GM21423 (cell line): ENCODE measurements around the gene CTBP2.

Source experiments
- ATAC-seq: cut with Tn5 transposase; IDR thresholded peaks from one replicate; pipeline ENCODE4 v1.9.1; 2021; ENCODE audit warnings: mild to moderate bottlenecking, moderate library complexity; ENCODE audit not compliant: unreplicated experiment

The CTBP2 gene

DNA sequence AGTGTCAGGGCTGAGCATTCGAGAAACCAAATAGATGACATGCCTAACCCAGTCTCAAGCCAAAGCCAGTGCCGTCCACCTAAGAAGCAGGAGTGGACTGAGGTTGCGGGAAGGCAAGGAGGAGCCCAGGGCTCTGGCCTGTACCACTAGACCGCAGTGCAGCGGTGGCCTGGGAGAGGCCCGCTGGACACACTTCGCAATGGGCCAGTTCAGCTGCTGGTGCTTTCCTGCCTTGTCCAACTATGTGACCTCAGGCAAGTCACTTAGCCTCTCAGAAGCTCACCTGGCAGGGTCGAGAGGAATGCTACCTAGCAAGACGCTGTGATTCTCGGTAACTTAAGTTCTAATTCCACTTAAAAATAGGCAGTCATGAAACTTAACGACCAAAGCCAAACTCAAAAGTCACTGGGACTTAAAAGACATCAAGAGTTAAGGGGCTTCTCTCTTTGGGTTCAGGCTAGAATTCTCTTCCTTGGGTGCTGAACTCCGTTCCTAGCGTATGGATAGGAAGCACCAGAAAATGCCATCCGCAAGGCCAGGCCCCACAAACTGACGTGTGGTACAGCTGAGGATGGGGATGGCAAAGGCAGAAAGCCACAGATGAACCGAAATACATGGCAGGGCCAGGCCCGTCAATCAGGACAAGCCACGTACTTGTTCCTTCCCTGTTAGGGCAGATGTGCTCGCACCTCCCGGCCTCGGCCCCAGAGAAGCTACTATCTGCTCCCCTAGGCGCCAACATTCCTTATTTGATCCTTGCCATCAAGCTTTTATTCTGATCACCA is 34.2 kb downstream of the CTBP2 start:
- no peak for ATAC-seq

DNA sequence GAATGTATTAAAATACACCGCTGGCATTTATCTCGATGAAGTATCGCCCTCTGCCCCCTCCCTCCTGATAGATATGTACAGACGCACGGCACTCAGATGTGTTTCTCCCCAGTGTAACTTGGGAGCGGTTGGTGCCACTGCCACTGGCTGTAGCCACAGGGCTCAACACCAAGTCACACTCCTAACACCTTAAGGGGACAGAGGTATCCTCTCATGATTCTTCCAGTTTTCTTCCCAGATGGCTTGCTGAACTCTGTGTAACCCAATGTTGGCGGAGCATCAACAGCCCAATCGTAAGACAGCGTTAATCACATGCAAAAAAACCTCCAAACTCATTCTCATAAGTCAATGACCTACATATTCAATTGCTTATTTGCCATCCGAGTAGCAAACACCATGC is 35.5 kb downstream of the CTBP2 start:
- ATAC-seq, result no peak

DNA sequence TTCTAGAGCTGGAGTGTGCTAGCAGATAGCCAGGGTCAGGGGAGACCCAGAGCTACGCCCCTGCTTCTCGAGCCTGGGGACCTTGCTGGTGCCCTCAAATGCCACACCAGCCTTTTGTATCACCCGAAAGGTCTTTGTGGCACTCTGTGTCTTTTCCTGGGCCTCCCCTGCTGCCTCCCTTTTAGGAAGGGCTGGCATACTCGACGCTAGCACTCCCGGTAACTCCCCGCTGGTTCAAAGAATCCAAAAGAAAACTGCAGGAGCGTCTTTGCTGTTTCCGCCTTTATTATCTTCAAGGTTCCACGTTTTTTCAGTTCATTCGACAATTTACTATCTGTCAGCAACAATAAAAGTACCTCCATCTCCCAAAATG is 36.3 kb downstream of the CTBP2 start:
- ATAC-seq, result no peak

DNA sequence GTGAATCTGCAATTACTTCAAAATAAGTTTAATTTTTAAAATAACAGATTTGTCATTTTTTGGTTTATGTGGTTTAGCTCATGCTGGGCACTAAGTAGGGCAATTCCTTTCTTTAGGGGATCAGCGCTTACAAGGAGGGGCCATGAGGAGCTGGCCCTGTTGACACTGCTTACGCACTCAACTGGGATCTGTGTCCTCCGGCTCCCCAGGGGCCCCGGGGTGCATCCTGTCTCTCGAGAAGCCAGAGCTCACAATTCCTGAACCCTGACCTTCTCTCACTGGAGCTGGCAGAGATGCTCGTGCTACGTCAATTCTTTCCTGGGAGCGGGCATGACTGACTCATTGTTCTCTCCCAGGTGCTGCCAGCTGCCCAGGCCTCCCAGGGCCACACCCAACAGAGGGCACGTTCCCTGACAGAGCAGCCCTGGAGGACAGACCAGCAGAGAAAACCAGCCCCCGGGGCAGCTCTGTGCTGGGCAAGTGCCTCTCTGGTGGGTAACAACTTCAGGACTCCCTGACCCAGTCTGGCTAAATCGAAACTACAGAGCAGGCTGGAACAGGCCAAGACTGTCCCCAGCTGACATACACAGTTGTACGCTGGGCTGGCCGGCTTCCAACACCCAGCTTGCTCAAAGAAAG is 36.8 kb downstream of the CTBP2 start:
- ATAC-seq, result no peak

DNA sequence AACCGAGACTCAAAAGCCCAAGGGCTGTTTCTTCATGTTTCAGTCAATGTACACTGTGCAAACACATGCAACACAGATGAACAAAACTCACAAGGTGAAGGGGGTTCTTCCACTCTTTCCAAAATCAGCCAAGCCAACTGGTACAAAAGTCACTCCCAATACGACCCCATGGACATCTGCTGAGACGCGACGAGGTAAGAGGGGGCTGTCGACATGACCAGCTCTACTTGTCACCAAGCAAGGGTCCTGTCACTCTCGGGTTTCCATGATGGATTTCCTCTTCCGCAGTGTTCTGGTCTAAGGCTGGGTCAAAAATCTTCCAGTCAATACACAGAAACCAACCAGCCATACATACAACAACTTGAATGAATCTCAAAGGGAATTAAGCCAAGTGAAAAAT is 37.8 kb downstream of the CTBP2 start:
- ATAC-seq, result no peak

DNA sequence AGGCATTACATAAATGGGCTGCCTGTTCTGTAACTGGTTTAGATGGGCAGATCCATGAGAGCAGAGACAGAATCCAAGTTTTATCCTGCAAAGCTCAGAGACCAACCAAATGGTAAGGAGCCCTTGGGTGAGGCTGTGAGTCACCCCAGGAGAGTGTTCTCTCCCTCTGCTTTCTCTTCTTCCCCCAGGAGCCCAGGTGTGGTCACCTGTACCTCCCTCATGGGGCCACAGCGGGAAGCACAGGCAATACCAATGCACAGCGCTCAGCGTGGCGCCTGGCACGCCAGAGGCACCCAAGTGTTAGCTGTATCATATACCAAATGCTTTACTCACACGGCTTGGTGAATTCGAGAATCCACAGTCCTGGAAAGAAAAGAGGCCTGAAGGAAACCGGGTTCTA is 39.4 kb downstream of the CTBP2 start:
- no peak for ATAC-seq

DNA sequence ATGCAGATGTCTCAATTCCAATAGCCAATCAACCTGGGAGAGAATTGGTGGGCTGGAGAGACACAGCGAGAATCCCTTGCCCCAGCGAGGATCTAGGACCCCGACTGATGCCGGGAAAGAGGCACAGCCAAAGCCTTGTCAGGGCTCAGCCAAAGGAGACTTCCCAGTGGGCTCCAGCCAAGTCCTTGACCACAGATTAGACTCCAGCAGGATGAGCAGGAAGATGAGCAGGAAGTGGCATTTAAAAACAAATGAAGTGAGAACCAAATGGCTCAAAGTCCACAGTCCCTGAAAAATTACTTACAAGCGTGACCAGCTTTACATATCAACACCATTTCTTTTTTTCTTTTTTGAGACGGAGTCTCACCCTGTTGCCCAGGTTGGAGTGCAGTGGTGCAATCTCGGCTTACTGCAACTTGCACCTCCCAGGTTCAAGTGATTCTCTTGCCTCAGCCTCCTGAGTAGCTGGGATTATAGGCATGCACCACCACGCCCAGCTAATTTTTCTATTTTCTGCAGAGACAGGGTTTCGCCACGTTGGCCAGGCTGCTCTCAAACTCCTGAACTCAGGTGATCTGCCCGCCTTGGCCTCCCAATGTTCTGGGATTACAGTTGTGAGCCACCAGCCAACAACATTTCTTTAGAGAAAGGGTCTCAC is 40.2 kb downstream of the CTBP2 start:
- no peak for ATAC-seq

DNA sequence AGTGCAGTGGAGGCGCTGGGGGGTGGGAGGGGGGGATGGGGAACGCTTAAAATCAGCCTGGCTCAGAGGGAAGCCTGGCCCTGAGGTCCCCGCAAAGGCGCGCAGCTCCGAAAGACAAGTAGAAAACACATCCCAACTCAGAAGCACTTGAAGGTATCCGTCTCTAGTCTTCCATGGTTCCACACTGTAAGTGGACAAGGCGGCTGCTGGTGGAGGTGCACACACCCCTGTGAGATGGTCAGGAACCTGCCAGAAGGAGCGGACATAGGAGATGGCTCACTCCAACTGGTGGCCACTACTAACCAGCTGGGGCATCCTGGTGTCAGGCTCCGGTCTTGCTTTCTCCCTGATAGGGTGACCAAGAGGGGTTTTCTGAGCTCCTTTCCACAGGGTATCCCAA is 41.7 kb downstream of the CTBP2 start:
- no peak for ATAC-seq

DNA sequence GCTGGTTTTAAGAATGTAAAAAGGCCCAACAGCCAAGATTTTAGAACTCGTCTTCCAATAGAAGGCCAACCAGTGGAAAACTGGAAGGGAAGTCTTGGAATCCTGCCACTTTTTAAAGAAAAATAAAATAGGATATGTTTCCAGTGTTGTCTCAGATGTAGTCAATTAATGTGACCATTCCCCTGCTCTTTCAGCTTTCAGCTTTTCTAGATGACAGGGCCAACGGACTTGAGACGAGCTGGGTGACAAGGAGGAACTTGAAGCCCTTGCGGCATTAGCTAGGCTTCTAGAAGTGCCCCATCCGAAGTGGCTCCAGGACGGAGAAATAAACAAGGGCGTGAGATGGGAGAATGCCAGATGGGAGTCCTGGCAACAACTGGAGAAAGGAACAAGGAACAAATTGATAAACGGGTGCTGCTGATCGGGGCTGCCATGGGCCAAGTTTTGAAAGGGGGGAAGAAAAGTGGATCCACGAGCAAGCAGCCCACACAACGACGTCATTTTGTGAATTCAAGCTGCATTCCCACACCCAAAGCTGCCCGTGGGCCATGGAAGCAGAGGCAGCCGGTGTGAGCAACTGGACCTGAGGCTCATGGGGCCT is 42.3 kb downstream of the CTBP2 start:
- no peak for ATAC-seq

DNA sequence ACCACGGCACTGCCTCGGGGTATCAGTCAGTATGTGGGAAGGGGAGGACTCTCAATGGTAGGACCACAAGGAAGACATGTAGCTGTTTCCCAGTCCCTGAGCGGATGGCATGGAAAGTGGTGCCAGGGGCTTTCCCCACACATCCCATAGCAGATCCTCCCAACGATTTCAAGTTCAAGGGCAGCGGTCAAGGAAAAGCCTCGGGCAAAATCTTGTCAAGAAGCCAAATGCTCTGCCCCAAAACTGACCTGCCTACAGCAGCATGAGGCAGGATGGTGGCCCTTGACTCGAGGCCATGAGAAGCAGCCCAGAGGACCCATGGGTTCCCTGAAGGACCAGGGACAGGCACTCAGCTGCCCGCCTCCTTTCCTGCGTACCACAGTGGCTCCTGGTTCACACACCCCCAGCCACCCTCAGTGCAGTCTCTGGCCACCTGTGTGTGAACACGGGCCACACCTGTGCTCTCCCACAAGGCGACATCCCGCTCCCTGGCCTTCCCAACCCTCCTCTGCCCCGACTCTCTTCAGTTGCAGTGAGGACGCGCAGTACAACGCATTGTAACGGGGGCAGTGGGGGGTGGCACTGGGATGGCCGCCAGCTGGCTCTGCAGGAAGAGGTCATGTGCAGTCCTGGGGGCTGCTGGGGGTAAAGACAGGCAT is 43.6 kb downstream of the CTBP2 start:
- ATAC-seq, result no peak

DNA sequence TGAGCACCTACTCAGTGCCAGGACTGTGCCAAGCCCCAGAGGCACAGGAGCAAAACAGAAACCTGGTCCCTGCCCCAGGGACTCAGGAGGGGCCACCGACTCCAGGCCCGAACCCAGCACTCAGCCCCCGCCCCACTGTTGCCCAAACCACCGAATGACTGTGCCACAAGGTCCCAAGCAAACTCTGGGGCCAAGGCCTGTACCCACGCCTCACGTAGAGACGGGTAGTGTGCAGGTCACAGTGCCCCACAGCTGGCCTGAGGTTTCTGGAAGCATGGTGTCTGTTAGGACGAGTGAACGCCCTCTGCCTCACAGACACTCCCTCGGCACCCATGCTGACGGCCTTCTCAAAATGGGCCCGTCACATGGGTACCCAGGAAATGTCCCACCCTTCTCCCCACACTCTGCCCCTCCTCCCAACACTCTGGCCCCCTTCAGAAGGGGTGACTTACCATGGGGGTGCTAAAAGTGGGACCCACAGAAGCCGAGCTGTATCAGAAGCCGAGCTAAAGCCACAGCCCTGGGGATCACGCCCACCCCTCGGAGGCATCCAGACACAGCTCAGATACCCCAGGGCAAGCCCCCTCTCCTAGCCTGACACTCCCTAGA is 44.2 kb downstream of the CTBP2 start:
- no peak for ATAC-seq

DNA sequence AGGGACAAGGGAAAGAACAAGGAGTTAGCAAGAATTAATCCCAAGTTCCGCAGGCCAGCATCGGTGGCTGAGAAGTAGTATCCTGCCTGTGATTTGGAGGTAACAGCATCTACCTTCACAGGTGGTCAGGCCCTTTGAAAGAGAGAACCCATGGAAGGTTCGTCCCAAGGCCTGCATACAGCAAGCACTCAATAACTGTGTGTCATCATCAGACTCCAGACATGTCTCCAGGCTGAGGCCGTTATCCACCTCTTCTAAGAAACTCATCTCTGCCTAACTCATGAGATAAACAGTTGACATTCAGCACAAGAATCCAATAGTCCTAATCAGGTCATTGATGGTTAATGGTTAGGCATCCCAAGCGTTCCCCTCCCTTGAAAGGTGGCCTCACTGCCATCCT is 45.0 kb downstream of the CTBP2 start:
- no peak for ATAC-seq

DNA sequence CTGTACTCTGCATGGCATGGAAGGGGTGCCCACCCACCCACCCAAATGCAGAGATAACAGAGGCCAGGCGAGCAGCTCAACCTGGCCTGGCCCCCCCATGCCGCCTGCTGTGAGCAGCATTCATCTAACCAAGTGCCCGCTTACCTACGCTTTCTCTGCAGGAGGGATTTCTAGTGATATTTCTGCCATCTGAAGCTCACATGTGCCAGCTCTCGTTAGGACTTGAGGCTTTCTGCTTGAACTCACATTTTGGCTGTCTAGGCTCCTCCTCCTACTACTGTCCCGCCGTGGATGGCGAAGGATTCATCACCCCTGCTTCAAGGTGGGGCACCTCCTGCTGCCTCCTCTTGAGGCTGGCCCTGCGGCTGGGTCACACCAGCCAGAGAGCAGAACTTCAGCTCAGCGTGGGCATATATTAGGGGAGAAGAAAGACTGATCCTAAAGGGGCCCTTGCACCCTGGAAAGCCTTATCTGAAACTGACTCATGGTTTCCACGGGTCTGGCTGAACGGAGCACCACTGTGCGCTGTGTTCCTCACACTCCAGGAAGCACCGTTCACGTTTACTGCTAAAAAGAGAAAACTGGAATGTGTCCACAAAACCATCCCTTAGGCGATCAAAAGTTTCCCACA is 45.5 kb downstream of the CTBP2 start:
- no peak for ATAC-seq

DNA sequence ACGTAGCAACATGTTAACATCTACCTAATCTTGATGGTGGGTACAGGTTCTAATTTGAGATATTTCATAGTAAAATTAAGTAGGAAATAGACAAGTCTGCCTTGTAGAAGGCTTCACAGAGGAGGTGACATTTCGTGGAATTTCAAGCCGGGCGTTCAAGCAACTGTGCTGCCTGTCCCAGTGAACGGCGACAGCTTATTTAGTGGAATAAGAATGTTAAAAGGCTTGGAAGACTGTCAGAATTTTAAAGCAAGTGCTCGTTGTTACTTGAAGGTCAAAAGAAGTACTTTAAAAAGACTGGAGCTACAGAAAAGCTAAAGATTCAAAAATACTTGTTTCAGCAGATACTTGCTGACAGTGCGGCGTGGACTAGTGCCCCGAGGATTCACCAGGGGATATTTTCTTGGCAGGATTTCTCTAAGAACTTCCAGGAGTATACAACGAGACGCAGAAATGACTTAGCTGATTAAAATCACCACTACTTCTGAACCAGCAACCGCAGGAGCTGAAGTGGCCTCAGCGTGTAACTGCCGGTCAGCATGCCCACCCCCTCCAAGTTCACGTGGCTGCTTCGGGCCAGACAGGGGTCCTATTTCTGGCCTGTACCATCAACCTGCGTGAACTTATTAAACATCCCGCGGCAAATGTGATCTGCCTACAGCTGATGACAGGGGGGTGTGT is 46.5 kb downstream of the CTBP2 start:
- ATAC-seq, result no peak

DNA sequence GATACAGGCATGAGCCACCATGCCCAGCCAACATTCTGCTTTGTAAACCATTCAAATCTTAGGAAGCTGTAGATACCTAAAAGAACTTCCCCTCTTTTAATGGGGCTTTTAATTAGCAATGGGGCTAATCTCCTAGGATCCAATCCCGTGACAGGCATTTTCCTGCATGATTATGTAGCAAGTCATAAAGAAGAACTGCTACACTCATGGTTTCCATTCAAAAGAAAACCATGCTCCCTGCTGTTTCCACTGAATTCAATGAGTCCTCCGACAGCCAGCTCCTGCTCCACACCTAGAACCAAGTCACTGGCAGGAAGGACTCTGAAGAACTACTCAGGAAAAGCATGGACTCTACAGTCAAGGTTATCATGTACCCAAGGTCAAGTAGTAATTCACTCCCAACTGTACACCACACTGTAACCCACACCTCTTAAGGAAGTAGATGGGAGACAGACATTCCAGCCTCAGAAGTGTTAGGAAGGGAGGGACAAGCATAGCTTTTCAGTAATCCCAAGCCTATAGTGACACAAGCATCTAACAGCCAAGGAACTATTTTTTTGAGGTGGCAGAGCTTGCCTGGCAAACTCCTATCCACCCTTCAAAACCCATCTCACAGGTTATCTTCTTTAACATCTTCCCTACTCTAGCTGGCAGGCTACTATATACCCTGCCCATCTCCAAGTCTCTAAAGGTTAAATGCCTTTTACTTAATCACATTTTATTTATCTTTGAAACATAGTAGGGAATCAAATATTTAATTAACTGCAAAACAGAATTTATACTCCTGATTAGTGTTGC is 47.5 kb downstream of the CTBP2 start:
- ATAC-seq, result no peak

DNA sequence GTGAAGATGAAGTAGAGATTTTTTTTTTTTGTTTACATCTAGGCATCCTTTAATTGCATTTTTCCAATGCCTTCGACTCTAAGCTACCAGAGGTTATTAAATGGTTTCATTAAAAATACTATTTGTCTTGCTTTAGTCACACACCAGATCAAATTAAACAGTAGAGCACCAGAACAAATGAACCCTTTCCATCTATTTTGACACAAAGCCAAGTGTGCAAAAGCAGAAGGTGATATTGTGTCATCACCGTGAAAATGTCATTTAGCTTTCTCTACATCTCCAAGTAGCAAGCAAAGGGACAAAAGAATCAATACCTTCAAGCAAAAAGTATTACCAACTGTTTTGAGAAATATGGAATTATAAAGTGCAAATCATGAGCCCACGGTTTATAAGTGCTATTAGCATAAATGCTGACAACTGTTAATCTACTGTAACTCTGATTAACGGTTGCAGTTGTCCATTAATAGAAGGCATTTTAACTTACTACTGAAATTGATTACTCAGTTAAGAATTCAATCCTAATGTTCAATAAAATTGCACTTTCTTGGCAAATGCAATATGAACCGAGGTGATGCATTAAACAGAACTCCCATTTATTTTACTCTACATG is 49.1 kb downstream of the CTBP2 start:
- no peak for ATAC-seq

DNA sequence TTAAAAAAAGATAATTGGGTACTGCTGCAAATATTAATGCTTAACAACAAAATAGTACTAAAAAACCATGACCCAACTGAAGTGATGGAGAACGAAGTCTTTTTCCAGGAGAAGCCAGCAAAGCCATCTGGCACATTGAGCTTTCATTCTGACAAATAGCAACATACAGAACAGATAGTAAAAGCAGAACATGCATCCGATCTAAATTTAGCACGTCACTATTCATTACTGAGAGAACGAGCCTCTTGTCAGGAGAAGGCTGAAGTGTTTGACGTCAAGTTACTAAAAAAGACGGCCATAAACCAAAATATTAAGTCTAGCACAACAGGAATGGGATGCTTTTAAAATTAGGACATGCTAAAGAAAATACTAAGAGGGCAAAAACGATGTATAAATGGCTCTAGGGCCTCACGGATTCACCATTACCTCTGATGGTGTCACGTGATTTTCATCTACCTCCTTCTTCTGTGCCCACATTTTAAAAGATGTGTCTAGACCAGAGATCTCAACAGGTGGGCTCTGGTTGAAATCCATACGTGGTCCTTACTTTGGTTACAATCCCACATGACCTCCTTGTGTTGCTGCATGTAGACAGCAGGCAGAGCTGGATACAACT is 52.3 kb downstream of the CTBP2 start:
- no peak for ATAC-seq
